Measurements from ENCODE around the gene QPRT. TPM values are rescaled to one million over a fixed set of nuclear protein-coding genes. Genes with fewer than 3 reads are reported as not detected.

The QPRT gene
- total RNA-seq, 1 donor from 2014 or later: 85.9 TPM

- H3K4me1 Mint-ChIP-seq (ENCODE audit: low read depth, unreplicated experiment): no peaks in the 10 kb centered on the region
- DNase-seq (ENCODE audit: low read depth): no peak
- FAIRE-seq: no peak
Observed at GRCh38 chr16:29675811-29676643, 3.0 kb upstream of the QPRT start.

DNA sequence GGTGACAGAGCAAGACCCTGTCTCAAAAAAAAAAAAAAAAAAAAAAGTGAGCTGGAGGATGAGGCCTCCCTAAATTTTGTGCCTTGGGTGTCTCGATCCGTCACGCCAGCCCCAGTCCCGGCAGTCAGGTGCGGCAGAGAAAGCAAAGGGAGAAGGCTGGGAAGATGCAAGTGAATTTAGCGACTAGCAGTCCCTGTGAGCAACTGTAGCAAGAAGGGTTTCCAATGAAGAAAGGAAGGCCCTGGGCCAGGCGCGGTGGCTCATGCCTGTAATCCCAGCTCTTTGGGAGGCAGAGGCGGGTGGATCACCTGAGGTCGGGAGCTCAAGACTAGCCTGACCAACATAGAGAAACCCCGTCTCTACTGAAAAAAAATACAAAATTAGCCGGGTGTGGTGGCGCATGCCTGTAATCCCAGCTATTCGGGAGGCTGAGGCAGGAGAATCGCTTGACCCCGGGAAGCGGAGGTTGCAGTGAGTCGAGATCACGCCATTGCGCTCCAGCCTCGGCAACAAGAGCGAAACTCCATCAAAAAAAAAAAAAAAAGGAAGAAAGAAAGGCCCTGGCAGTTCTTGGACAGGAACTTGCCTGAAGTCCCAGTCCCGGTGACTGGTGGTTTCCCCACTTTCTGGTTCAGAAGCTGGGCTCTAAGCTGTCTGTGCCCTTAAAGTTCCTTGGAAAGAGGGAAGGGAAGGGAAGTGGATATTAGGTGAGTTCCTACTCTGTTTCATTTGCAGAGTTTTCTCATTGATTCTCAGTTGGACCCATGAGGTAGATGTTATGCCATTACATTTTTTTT is 1.8 kb upstream of the QPRT start:
- no peak overlapping the region for H3K27ac ChIP-seq (ENCODE audit: low read depth, low read length)
- H3K36me3 ChIP-seq (ENCODE audit: insufficient read depth, low read length): no peaks in the 10 kb centered on the region
- no peaks in the 10 kb centered on the region for H3K27me3 ChIP-seq (ENCODE audit: insufficient read depth, low read length)
- peaks cover 2% of the 10 kb centered on the region for H3K36me3 Mint-ChIP-seq (ENCODE audit: low read depth, unreplicated experiment)
- H2AFZ ChIP-seq (ENCODE audit: low read depth, low read length): no peak overlapping the region
- H3K27ac Mint-ChIP-seq (ENCODE audit: unreplicated experiment): peak overlapping the region; percentile 75
- FAIRE-seq: no peak
- no peaks in the 10 kb centered on the region for H3K4me1 Mint-ChIP-seq (ENCODE audit: low read depth, unreplicated experiment)
- H3K4me3 ChIP-seq (ENCODE audit: insufficient read depth, low read depth, low read length): no peak overlapping the region
- H3K9me3 Mint-ChIP-seq (ENCODE audit: unreplicated experiment): no peaks in the 10 kb centered on the region
- H3K9me3 ChIP-seq (ENCODE audit: insufficient read depth, low read depth, low read length): no peaks in the 10 kb centered on the region
- TF ChIP-seq EZH2 (IDR thresholded peaks at IDR 0.05; ENCODE audit: insufficient read depth, low read length): no peak
- TF ChIP-seq, protein P1, sequence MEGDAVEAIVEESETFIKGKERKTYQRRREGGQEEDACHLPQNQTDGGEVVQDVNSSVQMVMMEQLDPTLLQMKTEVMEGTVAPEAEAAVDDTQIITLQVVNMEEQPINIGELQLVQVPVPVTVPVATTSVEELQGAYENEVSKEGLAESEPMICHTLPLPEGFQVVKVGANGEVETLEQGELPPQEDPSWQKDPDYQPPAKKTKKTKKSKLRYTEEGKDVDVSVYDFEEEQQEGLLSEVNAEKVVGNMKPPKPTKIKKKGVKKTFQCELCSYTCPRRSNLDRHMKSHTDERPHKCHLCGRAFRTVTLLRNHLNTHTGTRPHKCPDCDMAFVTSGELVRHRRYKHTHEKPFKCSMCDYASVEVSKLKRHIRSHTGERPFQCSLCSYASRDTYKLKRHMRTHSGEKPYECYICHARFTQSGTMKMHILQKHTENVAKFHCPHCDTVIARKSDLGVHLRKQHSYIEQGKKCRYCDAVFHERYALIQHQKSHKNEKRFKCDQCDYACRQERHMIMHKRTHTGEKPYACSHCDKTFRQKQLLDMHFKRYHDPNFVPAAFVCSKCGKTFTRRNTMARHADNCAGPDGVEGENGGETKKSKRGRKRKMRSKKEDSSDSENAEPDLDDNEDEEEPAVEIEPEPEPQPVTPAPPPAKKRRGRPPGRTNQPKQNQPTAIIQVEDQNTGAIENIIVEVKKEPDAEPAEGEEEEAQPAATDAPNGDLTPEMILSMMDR (IDR thresholded peaks at IDR 0.05; ENCODE audit: insufficient read depth, low read depth, low read length): no peak
- no peaks in the 10 kb centered on the region for H3K79me2 ChIP-seq (ENCODE audit: insufficient read depth, low read length)
- H3K4me2 ChIP-seq (ENCODE audit: low read length): no peak overlapping the region
- H3K9ac ChIP-seq (ENCODE audit: low read length): no peak overlapping the region
- DNase-seq (ENCODE audit: low read depth): no peak
- H3K27me3 Mint-ChIP-seq (ENCODE audit: low read depth, unreplicated experiment): no peaks in the 10 kb centered on the region
- H3K4me1 ChIP-seq (ENCODE audit: insufficient read depth, low read length): no peaks in the 10 kb centered on the region
- no peaks in the 10 kb centered on the region for H4K20me1 ChIP-seq (ENCODE audit: insufficient read depth, low read length)
- H3K4me3 Mint-ChIP-seq (ENCODE audit: unreplicated experiment): no peak overlapping the region

More at GRCh38 chr16:29675811-29676643, 3.0 kb upstream of the QPRT start:
- Histone ChIP-seq H3K4me2 (ENCODE audit: low read length) (no peak overlapping the region), H4K20me1 (ENCODE audit: insufficient read depth, low read length) (no peaks in the 10 kb centered on the region), H3K4me3 (ENCODE audit: insufficient read depth, low read depth, low read length) (no peak overlapping the region), H3K36me3 (ENCODE audit: insufficient read depth, low read length) (no peaks in the 10 kb centered on the region), H3K9me3 (ENCODE audit: insufficient read depth, low read depth, low read length) (no peaks in the 10 kb centered on the region), H3K27me3 (ENCODE audit: insufficient read depth, low read length) (no peaks in the 10 kb centered on the region), H2AFZ (ENCODE audit: low read depth, low read length) (peak overlapping the region; percentile 71), H3K4me1 (ENCODE audit: insufficient read depth, low read length) (no peaks in the 10 kb centered on the region), H3K79me2 (ENCODE audit: insufficient read depth, low read length) (no peaks in the 10 kb centered on the region), H3K9ac (ENCODE audit: low read length) (no peak overlapping the region), H3K27ac (ENCODE audit: low read depth, low read length) (no peak overlapping the region)
- Mint-ChIP-seq H3K27me3 (ENCODE audit: low read depth, unreplicated experiment) (no peaks in the 10 kb centered on the region), H3K36me3 (ENCODE audit: low read depth, unreplicated experiment) (peaks cover under 1% of the 10 kb centered on the region), H3K27ac (ENCODE audit: unreplicated experiment) (no peak overlapping the region), H3K9me3 (ENCODE audit: unreplicated experiment) (no peaks in the 10 kb centered on the region), H3K4me3 (ENCODE audit: unreplicated experiment) (no peak overlapping the region)
- TF ChIP-seq EZH2 (IDR thresholded peaks at IDR 0.05; ENCODE audit: insufficient read depth, low read length): no peak
- TF ChIP-seq, protein P1 (IDR thresholded peaks at IDR 0.05; ENCODE audit: insufficient read depth, low read depth, low read length): no peak
